ENCODE results near the gene SUGT1.
"Not testable (repeated sequence)": the region's sequence is repeated elsewhere in the genome, so short reads cannot be mapped to it uniquely, and the experiment has no call there.

DNA sequence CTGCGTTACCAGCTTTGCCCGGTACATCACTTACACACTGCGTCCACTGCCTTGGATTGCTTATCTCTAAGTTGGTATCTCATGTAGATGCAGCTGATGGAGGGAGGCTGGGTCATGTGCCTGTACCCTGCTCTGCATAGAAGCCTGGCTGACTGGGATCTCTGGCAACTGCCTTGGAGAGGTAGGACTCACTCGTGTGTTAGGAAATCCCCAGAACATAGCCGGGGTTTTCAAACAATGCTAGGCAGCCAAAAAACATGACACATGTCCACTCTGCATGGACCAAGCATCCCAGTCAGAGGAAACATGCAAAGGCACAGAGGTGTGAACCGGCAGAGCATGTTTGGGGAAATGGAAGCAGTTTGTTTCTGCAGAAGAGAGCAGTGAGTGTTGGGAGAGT, 46.5 kb upstream of the SUGT1 start:
- not testable (repeated sequence) for TF ChIP-seq POLR2A, CTCF (IDR thresholded peaks at IDR 0.05)
